Mucosa of descending colon (tissue), 3 donors: ENCODE data around the gene TAGLN2. TPM values are rescaled to one million over a fixed set of nuclear protein-coding genes. Genes with fewer than 3 reads are reported as not detected.

Experiments
- ATAC-seq: fragments of 200-7000 bp; cut with Tn5 transposase; one replicate; pipeline ENCODE4 v1.9.1; 2020; ENCODE audit warnings: mild to moderate bottlenecking, moderate library complexity
- DNase-seq, 3 donors: peaks; one replicate each; pipeline ENCODE4 v3.0.0-alpha.2; 2020
- H3K36me3 ChIP-seq: fragments of 200-600 bp; one replicate; pipeline ENCODE4 v1.8.0; 2021; ENCODE audit warnings: low read depth, mild to moderate bottlenecking
- H3K4me1 ChIP-seq: fragments of 200-600 bp; one replicate; pipeline ENCODE4 v1.8.0; 2021; ENCODE audit warnings: low read depth, mild to moderate bottlenecking
- H3K4me3 ChIP-seq: fragments of 200-600 bp; one replicate; pipeline ENCODE4 v1.8.0; 2021; ENCODE audit warnings: mild to moderate bottlenecking
- H3K9me3 ChIP-seq: fragments of 200-600 bp; one replicate; pipeline ENCODE4 v1.8.0; 2021; ENCODE audit warnings: mild to moderate bottlenecking
- CTCF ChIP-seq: fragments of 200-600 bp; IDR thresholded peaks from one replicate; pipeline ENCODE4 v1.8.0; 2022; ENCODE audit warnings: antibody characterized with exemption, mild to moderate bottlenecking
- intact Hi-C, 2 donors: fragments of 100-400 bp; cut with DNase I in 1 of 2; cut with micrococcal nuclease in 1 of 2; formaldehyde crosslinking; loops; one replicate each; pipeline versions ENCODE4 v1.11.0 to v1.11.1; 2022; cut with DNase I, micrococcal nuclease
- total RNA-seq, 3 donors: library from RNA; stranded (reverse); fragmentation: NEBNext Ultra II Directional in 2 of 3; extraction: Animal tissue kit (Norgen Biotek cat#: 25700) in 2 of 3; gene quantifications; one replicate each; pipeline versions ENCODE4 v1.2.1 to v1.2.4, GENCODE V29; 2021 to 2023
- donor health status: DM: no; HTN: no; CAD: no; lungs with moderate emphysema.
- donor health status: DM: no; HTN: no; CAD: no.
- donor health status: DM: no; HTN: yes; CAD: no.

The TAGLN2 gene
- total RNA-seq, 3 donors from 2014 or later: 137 to 296 (median 264) TPM

GRCh38 chr1:159949123-159949522, 23.8 kb upstream of the TAGLN2 start:
- no peaks in the 10 kb centered on the region for H3K36me3 ChIP-seq
- no peak overlapping the region for H3K4me3 ChIP-seq
- DNase-seq: peak in 2 of 3 donors; percentile 27 to 65
- TF ChIP-seq CTCF: no peak
- peak; percentile 24 for ATAC-seq
- no peaks in the 10 kb centered on the region for H3K9me3 ChIP-seq
- H3K4me1 ChIP-seq: peaks cover 40% of the 10 kb centered on the region
- intact Hi-C loops: no loop called here

GRCh38 chr1:159947942-159948341, 22.6 kb upstream of the TAGLN2 start:
- Histone ChIP-seq H3K4me3 (no peak overlapping the region), H3K36me3 (no peaks in the 10 kb centered on the region), H3K4me1 (peaks cover 40% of the 10 kb centered on the region), H3K9me3 (no peaks in the 10 kb centered on the region)
- ATAC-seq (no peak), DNase-seq (no peak)
- intact Hi-C loops: no loop called here
- no peak for TF ChIP-seq CTCF

DNA sequence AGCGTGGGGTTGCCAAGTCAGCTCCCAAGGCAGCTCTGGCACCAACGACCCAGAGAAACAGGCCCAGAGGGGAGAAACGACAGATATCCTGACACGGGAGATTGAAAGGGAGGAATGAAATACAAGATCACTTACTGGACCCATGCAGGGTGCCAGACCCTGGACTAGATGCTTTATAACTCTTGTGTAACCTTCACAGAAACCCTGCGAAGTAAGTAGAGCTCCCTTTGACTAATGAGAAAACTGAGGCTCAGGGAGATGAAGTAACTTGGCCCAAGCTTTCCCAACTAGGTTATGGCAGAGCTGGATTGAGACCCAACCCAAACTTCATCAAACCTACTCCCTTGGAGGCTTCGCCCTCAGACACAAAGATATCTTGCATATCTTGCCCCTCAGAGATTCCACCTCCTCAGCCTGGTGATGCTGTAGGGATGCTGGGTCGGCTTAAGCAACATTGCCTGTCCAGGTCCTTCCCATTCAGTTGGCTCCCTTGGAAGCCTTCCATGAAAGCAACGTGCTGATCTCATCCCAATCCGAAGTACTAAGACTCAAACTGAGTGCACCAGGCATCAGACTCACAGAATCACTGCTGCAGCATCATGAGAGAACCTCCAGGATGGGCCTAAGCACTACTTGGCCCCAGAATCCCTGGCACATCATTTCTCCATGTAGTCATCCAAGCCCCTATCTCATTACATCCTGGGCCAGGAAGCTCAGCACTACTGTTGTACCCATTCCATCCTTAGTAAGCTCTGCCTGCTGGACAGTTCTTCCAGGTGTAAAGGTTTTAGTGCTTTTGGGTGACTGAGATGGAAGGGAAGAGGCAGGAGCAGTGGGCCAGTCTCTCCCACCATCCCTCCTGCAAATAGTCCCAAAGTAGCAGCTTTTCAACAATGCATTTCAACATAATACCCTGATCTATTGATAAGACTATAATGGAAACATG, 21.2 kb upstream of the TAGLN2 start:
- no peak for DNase-seq
- no peak for ATAC-seq
- TF ChIP-seq CTCF: no peak
- peaks cover 40% of the 10 kb centered on the region for H3K4me1 ChIP-seq
- no peak overlapping the region for H3K4me3 ChIP-seq
- intact Hi-C loops: no loop called here
- H3K36me3 ChIP-seq: no peaks in the 10 kb centered on the region
- H3K9me3 ChIP-seq: no peaks in the 10 kb centered on the region

- TF ChIP-seq CTCF: no peak
- DNase-seq: peak; percentile 83 to 93 (median 91)
- peak; percentile 87 for ATAC-seq
- no peaks in the 10 kb centered on the region for H3K36me3 ChIP-seq
- H3K4me3 ChIP-seq: peak within 1 kb of the TSS; percentile 20
- intact Hi-C loops: no loop called here
- H3K9me3 ChIP-seq: no peaks in the 10 kb centered on the region
- peaks cover 40% of the 10 kb centered on the region for H3K4me1 ChIP-seq
Observed at GRCh38 chr1:159945483-159946241, 20.4 kb upstream of the TAGLN2 start, which contains the start of gene IGSF9. TSS of gene IGSF9 (minus strand) at chr1:159945613. CDS start at chr1:159943454, 2,159 bp downstream.

DNA sequence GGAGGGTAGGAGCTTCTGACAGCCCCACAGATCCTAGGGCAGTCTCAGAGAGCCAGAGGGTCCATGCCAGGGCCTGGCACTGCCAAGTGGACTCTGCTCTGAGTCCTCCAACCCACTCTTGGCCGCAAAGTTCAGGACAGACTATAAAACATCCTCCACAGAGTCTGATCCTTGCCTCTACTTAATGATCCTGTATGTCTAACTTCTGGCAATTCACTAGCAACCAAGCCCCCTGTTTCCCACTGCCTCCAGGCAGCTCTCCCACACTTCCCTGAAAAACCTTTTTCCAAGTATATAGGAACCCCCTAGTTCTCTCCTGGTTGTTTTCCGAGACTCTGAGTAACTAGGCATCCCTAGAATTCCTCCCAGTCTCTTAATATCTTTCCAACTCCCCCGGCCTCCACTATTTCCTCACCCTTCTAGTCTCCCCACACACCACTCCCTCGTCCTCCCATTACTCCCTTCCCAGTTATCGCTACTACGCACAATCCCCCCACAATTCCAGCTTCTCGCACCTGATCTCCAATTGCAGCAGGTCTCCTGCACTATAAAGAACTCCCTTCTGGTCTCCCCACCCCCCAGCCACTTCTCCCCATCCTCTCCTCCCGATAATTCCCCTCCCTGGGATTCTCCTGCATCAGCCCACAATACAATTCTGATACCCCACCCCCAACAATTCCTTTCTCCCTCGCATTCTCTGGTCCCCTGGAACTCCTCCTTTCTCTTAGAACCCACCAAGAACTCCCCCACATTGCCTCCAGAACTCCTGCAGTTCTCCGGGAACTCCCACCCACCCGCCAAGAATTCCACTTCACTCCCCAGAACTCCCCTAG, 19.5 kb upstream of the TAGLN2 start:
- intact Hi-C loops: no loop called here
- peaks cover 45% of the 10 kb centered on the region for H3K4me1 ChIP-seq
- no peak for TF ChIP-seq CTCF
- no peaks in the 10 kb centered on the region for H3K36me3 ChIP-seq
- H3K4me3 ChIP-seq: no peak overlapping the region
- ATAC-seq: no peak
- DNase-seq: no peak
- H3K9me3 ChIP-seq: no peaks in the 10 kb centered on the region
